ENCODE data around the gene VSX1.

- TF ChIP-seq CTCF (IDR thresholded peaks at IDR 0.05) (no peak), POLR2A (IDR thresholded peaks at IDR 0.05) (no peak)
Observed at GRCh38 chr20:25088267-25088666, 6.3 kb upstream of the VSX1 start.

All from ovary (tissue), 3 donors.